Esophagus squamous epithelium (tissue), 5 donors: Measurements from ENCODE around the gene MAGI1. TPM values are rescaled to one million over a fixed set of nuclear protein-coding genes. Genes with fewer than 3 reads are reported as not detected.

ENCODE experiments used
- DNase-seq: peaks from one replicate; lab custom pipeline; 2025; lab: John Stamatoyannopoulos, UW
- H3K27ac ChIP-seq, 4 donors: fragments of 200-600 bp; sonication (generic); one replicate each; pipeline ENCODE4 v1.5.1; 2016 to 2019; ENCODE audit warnings: mild to moderate bottlenecking in 1 of 4
- H3K27me3 ChIP-seq, 4 donors: fragments of 200-600 bp; sonication (generic); 1 replicate in 3 of 4; 2 replicates in 1 of 4; pipeline versions ENCODE4 v1.5.1 to v1.6.0; 2017 to 2021; ENCODE audit warnings: antibody characterized with exemption in 1 of 4
- H3K36me3 ChIP-seq, 3 donors: fragments of 200-600 bp; sonication (generic); one replicate each; pipeline ENCODE4 v1.5.1; 2016 to 2019
- H3K4me1 ChIP-seq, 3 donors: fragments of 200-600 bp; sonication (generic); one replicate each; pipeline ENCODE4 v1.5.1; 2017 to 2019
- H3K4me3 ChIP-seq, 4 donors: fragments of 200-600 bp; sonication (generic); 1 replicate in 3 of 4; 2 replicates in 1 of 4; pipeline ENCODE4 v1.5.1; 2016 to 2019; ENCODE audit warnings: mild to moderate bottlenecking in 2 of 4, moderate library complexity in 1 of 4
- H3K9me3 ChIP-seq, 3 donors: fragments of 200-600 bp; sonication (generic); one replicate each; pipeline ENCODE4 v1.5.1; 2016 to 2019
- CTCF ChIP-seq, 6 experiments: fragments of 450-650 bp in 4 of 6; fragments of 200-600 bp in 2 of 6; sonication (generic) in 2 of 6; IDR thresholded peaks; one replicate each; pipeline ENCODE4 v1.5.1; 2016 to 2019; ENCODE audit warnings: antibody characterized with exemption in 6 of 6, mild to moderate bottlenecking in 4 of 6, moderate library complexity in 4 of 6
- POLR2A ChIP-seq, 4 donors: fragments of 450-650 bp; IDR thresholded peaks; one replicate each; pipeline ENCODE4 v1.6.1; 2017; ENCODE audit warnings: antibody characterized with exemption in 4 of 4, mild to moderate bottlenecking in 4 of 4, moderate library complexity in 3 of 4
- WGBS, 2 donors: methylation state at CpG; one replicate each; pipeline ENCODE4 v1.1.5; 2018; 5-methylcytosine and 5-hydroxymethylcytosine counted together
- intact Hi-C: fragments of 100-400 bp; cut with DNase I; formaldehyde crosslinking; loops from one replicate; pipeline ENCODE4 v1.15.0; 2022
- total RNA-seq, 4 donors: library from RNA; depleted of rRNA; stranded (reverse); fragments of >200 nt; gene quantifications; one replicate each; pipeline ENCODE4 v1.1.0, GENCODE V29; 2016
- donor health status: DM: yes; HTN: yes; CAD: no.

Gene MAGI1
- total RNA-seq, 4 donors from 2014 or later, result 12.0 to 28.2 (median 21.1) TPM

GRCh38 chr3:65888196-65888595 lies 150.5 kb downstream of the MAGI1 start:
- Histone ChIP-seq H3K9me3 (no peaks in the 10 kb centered on the region), H3K4me1 (peaks cover 5 to 24% (median 9%) of the 10 kb centered on the region in 3 donors), H3K4me3 (no peak overlapping the region), H3K36me3 (no peaks in the 10 kb centered on the region), H3K27ac (no peak overlapping the region), H3K27me3 (no peaks in the 10 kb centered on the region)
- DNase-seq, result no peak
- 39 to 61% methylated on average over 1 of the region's 1 CpG for WGBS, 2 donors
- TF ChIP-seq CTCF (IDR thresholded peaks at IDR 0.05), result no peak
- TF ChIP-seq POLR2A (IDR thresholded peaks at IDR 0.05), result no peak
- intact Hi-C loops, result no loop called here

- Histone ChIP-seq H3K27ac (no peak overlapping the region), H3K36me3 (no peaks in the 10 kb centered on the region), H3K27me3 (no peaks in the 10 kb centered on the region), H3K4me3 (no peak overlapping the region), H3K4me1 (peaks cover 5 to 27% (median 9%) of the 10 kb centered on the region in 3 donors), H3K9me3 (no peaks in the 10 kb centered on the region)
- no peak for DNase-seq
- TF ChIP-seq POLR2A (IDR thresholded peaks at IDR 0.05), result no peak
- TF ChIP-seq CTCF (IDR thresholded peaks at IDR 0.05), result no peak
- 91 to 92% methylated on average over 5 of the region's 5 CpGs for WGBS, 2 donors
- intact Hi-C loops, result no loop called here
These were observed 152.3 kb downstream of the MAGI1 start for GRCh38 chr3:65886391-65886790.

GRCh38 chr3:65884071-65884470 lies 154.6 kb downstream of the MAGI1 start:
- Histone ChIP-seq H3K4me3 (peak overlapping the region in 1 of 4 donors; percentile 21), H3K36me3 (no peaks in the 10 kb centered on the region), H3K27ac (peak overlapping the region in 1 of 4 donors; percentile 46), H3K27me3 (no peaks in the 10 kb centered on the region), H3K9me3 (no peaks in the 10 kb centered on the region), H3K4me1 (peaks cover under 1 to 21% (median 7%) of the 10 kb centered on the region in 3 donors)
- TF ChIP-seq POLR2A (IDR thresholded peaks at IDR 0.05) (no peak), CTCF (IDR thresholded peaks at IDR 0.05) (no peak)
- intact Hi-C loops, result no loop called here
- DNase-seq, result no peak
- WGBS, 2 donors, result 61 to 67% methylated on average over 4 of the region's 4 CpGs

- Histone ChIP-seq H3K36me3 (no peaks in the 10 kb centered on the region), H3K27ac (peak overlapping the region in 1 of 4 donors; percentile 46), H3K27me3 (no peaks in the 10 kb centered on the region), H3K4me3 (peak overlapping the region in 1 of 4 donors; percentile 21), H3K4me1 (peaks cover 0 to 16% (median 3%) of the 10 kb centered on the region in 3 donors), H3K9me3 (no peaks in the 10 kb centered on the region)
- intact Hi-C loops, result no loop called here
- no peak for TF ChIP-seq CTCF (IDR thresholded peaks at IDR 0.05)
- TF ChIP-seq POLR2A (IDR thresholded peaks at IDR 0.05), result no peak
- WGBS, 2 donors, result 18 to 29% methylated on average over 3 of the region's 3 CpGs
- no peak for DNase-seq
These were observed 155.1 kb downstream of the MAGI1 start for GRCh38 chr3:65883613-65884012.

GRCh38 chr3:65880350-65880749 lies 158.4 kb downstream of the MAGI1 start:
- H3K4me1 ChIP-seq, result peaks cover 0 to 28% (median 3%) of the 10 kb centered on the region in 3 donors
- intact Hi-C loops, result no loop called here
- no peaks in the 10 kb centered on the region for H3K9me3 ChIP-seq
- TF ChIP-seq POLR2A (IDR thresholded peaks at IDR 0.05) (no peak), CTCF (IDR thresholded peaks at IDR 0.05) (no peak)
- H3K27me3 ChIP-seq, result no peaks in the 10 kb centered on the region
- no peak overlapping the region for H3K4me3 ChIP-seq
- no peaks in the 10 kb centered on the region for H3K36me3 ChIP-seq
- H3K27ac ChIP-seq, result no peak overlapping the region
- 86% methylated on average over 4 of the region's 4 CpGs for WGBS, 2 donors
- DNase-seq, result no peak
